Ramos (cell line): ENCODE measurements around the gene P2RY6.
"Not testable (repeated sequence)": the region's sequence is repeated elsewhere in the genome, so short reads cannot be mapped to it uniquely, and the experiment has no call there.

ENCODE experiments used
- in situ Hi-C: fragments of 300-500 bp; cut with MboI; formaldehyde crosslinking; loops from one replicate; pipeline ENCODE4 v1.14.3; 2022; ENCODE audit warnings: low sequenced_read_pairs; ENCODE audit not compliant: unreplicated experiment

Gene P2RY6

DNA sequence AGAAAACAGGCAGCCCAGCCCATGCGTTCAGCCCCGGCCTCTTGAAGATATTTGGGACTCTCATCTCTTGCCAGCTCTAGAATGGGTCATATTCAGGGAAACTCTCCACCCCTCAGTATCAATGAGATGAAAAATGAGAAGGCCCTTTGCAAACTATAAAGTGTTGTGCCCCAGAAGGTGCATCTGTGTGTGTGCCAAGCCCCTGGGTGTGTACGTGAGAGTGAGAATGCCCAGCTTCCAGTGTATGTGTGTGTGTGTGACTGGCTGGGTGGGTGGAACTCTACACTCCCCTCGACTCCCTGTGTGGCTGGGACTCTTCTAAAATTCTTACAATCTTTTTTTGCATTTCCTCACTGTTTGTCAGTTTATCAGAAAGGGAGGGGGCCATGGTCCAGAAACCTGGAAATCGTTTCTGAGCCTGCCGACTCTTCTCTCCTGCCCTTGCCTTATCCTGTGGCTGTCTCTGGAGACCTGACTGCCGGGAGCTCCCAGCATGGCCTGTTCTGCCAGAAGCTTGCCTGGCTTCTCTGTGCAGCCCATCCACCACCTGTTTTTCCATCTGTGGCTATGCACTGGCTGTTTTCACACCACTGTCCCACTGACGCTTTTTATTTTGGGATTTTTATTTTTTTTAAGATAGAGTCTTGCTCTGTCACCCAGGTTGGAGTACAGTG, 1.2 kb downstream of the P2RY6 start:
- in situ Hi-C loops, result no loop called here

DNA sequence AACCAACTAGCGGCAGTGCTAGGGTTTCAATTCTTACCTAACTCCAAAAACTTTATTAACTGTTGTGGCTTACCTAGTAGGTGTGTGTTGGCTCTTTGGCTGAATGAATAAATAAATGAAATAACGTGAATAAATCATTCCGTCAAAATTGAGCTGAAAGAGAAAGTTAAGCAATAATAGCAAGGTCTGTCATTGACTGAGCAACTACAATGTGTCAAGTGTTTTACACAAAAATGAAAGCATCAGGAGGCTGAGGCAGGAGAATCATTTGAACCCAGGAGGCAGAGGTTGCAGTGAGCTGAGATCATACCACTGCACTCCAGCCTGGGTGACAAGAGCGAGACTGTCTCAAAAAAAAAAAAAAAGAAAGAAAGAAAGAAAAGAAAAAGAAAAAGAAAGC, 2.1 kb downstream of the P2RY6 start:
- in situ Hi-C loops, result not testable (repeated sequence)

DNA sequence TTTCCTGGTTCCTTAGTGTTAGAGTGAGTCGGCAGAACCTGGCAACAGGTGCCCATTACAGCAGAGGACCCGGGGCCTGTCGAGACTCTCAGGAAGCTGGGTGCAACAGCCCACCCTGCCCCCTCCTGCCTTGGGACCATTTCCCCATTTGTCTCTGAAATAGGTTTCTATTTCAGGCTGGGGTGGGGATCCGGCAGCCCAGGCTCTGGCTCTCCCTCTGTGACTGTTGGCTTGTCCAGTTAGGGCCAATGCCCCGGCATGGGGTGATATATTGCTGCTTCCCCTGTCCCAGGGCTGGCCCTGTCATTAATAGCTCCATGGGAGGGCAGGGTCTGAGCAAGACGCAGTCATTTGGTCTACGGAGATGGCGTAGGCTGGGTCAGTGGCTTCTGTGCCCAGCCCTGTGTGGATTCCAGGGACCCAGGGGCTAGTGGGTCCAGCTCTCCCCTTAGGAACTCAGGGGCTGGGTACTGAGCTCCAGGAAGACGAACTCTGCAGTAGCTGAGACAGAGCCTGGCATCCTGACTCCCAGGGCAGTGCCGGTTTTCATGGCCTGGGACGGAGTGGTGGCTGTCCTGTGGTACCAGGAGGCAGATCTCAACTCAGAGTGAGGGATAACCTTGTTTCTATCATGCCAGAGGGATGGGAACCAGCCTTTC, 2.7 kb downstream of the P2RY6 start:
- in situ Hi-C loops, result no loop called here

GRCh38 chr11:73275381-73275750, 3.2 kb downstream of the P2RY6 start:
- in situ Hi-C loops, result no loop called here

GRCh38 chr11:73277467-73277866, 5.3 kb downstream of the P2RY6 start:
- in situ Hi-C loops, result no loop called here

GRCh38 chr11:73280626-73281025, 8.5 kb downstream of the P2RY6 start:
- in situ Hi-C loops, result no loop called here

- in situ Hi-C loops, result no loop called here
Observed at GRCh38 chr11:73281201-73281741, 9.1 kb downstream of the P2RY6 start.

GRCh38 chr11:73281796-73282660, 9.9 kb downstream of the P2RY6 start:
- in situ Hi-C loops, result no loop called here

DNA sequence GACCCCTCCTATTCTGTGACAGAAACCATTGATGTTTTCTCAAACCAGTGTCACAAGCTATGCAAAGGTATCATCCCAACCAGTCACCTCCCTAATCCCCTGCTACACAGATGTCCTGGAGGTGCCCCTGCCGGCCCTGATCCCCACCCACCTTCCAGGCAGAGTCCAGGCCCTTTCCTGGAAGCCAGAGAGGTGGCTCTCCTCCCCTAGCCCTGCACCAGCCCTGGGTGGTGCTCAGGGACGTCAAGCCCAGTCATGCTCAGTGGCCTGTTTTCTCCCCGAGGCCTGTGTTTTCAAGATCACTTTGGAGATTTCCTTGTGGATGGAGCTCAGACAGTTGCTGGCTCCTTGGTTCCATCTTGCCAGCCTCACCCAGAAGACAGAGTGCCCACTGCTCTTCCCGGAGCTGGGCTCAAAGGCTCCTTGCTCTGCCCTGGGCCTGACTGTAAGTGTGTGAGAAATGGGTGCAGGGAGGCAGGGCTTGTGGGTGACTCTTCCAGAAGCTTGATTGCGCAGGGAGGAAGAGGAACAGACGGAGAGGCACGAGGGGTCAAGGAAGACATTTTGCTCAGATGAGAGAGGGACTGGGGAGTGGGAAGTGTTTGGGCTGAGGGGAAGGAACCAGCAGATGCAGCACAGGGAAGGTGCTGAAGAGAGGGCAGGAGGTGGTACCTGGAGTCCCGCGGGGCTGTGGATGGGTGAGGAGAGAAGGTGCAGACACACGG, 11.3 kb downstream of the P2RY6 start:
- in situ Hi-C loops, result no loop called here

DNA sequence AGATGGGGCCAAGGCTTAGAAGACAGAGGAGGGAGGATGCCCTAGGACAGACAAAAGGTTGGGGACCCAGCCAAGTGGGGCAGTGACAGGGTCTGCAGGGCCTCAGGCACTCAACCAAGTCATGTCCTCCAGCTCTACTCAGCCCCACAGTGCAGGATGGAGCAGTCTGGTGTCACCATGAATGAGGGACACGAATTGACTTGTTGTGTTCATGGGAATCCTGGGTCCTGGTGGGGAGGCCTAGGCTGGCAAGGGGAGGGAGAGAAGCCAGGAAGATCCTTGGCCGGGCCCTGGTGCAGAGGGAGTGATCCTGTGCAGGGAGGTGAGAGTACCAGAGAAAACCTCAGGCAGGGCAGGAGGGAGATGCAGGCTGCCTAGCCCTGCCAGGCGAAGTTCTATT, 12.0 kb downstream of the P2RY6 start:
- in situ Hi-C loops, result no loop called here

GRCh38 chr11:73285721-73286120, 13.6 kb downstream of the P2RY6 start:
- in situ Hi-C loops, result no loop called here

GRCh38 chr11:73286240-73286810, 14.2 kb downstream of the P2RY6 start:
- in situ Hi-C loops, result no loop called here

GRCh38 chr11:73287400-73288101, 15.4 kb downstream of the P2RY6 start:
- in situ Hi-C loops, result no loop called here

DNA sequence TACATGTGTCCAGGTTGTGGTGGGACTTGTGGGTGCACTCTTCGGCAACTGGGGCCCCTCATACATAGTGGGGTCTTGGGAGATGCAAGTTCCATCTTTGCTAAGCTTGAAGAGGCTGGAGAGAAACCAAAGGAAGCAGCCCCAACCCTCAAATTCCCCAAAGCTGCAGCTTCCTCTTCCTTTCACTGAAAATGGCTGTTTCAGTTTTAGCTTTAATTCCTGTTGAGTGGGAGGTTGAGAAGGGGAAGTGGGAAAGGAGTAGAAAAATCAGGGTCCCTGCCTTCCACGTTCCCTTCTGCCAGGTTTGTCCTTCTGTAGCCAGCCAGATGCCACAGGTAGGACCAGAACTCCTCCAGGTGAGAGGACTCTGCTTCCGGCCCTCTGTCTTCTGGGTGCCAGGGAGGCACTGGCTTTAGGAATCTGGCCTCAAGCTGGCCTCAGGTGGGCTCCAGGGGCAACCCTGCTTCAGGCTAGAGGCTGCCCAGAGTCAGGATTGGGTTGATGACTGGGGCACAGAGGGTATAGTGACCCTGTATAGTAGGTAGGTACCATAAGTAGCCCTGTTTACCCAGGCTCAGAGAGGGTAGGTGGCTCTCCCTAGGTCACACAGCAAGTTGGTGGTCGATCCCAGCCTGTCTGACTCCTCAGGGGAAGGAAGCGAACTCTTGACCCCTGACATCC, 16.2 kb downstream of the P2RY6 start:
- in situ Hi-C loops, result no loop called here

DNA sequence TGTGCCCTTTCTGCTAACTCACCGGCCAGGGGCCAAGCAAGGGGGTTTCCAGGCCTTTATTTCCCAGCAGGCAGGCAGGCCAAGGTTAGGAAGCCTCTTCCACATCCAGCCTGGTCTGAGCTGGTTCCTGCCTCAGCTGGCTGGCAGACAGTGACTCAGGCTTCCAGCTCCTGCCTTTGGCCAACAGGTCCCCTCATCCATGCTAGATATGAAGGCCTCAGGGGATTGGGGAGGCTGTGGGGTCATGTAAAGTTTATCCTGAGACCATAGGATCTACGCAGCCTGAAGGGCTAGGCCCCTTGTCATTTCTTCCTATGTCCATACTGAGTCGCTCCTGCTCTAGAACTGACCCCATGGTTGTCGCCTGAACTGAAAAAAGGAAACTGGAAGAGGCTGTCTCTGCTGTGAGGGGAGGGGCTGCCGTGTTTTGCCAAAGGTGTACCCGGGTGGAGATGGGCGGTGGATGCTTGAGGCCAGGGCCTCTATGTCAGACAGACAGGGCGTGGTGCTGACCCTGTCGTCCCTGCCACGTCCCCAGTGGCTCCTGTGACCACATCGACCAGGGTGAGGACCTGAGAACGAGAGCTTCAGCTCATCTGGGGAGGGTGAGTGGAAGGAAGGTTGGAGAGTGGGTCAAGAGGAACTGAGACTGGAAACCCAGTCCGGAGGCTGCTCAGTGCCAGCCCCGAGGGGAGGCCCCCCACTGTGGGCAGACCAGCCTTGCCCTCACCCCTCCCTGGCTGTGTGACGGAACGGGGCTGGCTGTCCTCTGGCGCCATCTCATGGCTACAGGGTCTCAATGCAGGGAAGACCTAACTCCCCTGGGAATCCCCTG, 17.0 kb downstream of the P2RY6 start:
- in situ Hi-C loops, result no loop called here

- in situ Hi-C loops, result no loop called here
Observed at GRCh38 chr11:73290536-73290935, 18.4 kb downstream of the P2RY6 start.

- in situ Hi-C loops, result no loop called here
Observed at GRCh38 chr11:73291196-73291595, 19.1 kb downstream of the P2RY6 start.
